GM21526 (cell line): Measurements from ENCODE around the gene HS1BP3.

Experiments
- ATAC-seq: cut with Tn5 transposase; IDR thresholded peaks from one replicate; pipeline ENCODE4 v1.9.1; 2021; ENCODE audit warnings: moderate library complexity; ENCODE audit not compliant: unreplicated experiment, low FRiP score

HS1BP3 gene

GRCh38 chr2:20650877-20651730 is at the start of gene HS1BP3:
TSS of gene HS1BP3 (minus strand) at chr2:20651098. CDS start at chr2:20651063, 35 bp downstream.
- peak; percentile 97 for ATAC-seq

- ATAC-seq, result peak; percentile 41
Measured at GRCh38 chr2:20698916-20699613, 48.2 kb upstream of the HS1BP3 start.

- ATAC-seq, result no peak
Measured at GRCh38 chr2:20697322-20697934, 46.5 kb upstream of the HS1BP3 start.

DNA sequence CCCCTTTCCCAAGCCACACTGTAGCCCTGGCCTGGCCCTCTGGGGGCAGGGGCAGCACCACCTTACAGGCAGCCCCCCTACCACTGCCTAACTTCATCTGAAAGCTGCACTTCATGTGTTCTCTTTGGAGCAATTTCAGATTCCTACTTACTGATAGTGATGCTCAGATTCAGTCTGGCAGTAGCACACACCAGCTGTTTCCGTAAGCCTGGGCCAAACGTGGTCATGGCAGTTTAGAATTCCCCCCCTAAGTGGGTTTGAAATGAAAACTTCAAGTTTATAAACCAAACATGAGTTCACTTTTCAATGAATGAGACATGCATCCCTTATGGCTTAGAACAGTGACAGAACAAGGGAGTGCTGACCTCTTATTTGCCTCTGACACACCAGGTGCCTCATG is 45.5 kb upstream of the HS1BP3 start:
- no peak for ATAC-seq

DNA sequence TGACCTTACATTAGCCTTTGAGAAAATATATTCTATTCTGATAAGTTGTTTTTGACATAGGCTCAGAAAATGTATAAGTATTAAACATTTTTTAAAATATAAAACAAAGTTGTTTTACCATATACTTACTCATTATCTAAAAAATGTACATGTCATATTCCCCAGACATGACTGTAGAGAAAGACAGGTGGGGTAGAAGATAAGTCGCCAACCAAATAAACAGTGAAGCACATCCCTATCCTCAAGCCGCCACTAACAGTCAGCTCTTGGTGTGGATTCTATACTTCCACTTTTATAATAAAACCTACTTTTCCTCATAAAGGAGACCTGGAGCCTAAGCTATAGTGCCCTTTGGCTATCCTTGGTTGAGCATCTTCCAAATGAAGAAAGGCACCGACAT is 42.4 kb upstream of the HS1BP3 start:
- no peak for ATAC-seq

- no peak for ATAC-seq
Measured at GRCh38 chr2:20692081-20692480, 41.2 kb upstream of the HS1BP3 start.

DNA sequence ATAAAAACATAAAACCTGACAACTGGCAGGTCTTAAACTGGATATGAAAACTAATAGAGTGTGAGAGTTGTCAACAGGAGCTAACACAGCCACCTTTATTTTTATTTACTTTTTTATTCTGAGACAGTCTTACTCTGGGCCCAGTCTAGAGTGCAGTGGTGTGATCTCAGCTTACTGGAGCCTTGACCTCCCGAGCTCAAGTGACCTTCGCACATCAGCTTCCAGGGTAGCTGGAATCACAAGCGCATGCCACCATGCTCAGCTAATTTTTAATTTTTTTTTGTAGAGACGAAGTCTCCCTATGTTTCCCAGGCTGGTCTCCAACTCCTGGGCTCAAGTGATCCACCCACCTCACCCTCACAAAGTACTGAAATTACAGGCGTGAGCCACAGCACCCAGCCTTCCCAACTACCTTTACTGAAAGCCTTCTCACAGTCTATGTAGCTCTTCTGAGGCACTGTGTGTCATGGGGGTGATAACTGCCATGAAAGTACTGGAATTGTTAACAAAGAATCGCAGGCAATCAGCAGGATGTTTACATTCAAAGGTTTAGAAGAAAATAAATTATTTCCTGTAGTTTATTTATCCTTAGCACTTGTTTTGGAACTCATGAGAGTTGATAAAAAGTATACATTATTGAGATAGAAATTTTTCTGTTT is 40.3 kb upstream of the HS1BP3 start:
- no peak for ATAC-seq

DNA sequence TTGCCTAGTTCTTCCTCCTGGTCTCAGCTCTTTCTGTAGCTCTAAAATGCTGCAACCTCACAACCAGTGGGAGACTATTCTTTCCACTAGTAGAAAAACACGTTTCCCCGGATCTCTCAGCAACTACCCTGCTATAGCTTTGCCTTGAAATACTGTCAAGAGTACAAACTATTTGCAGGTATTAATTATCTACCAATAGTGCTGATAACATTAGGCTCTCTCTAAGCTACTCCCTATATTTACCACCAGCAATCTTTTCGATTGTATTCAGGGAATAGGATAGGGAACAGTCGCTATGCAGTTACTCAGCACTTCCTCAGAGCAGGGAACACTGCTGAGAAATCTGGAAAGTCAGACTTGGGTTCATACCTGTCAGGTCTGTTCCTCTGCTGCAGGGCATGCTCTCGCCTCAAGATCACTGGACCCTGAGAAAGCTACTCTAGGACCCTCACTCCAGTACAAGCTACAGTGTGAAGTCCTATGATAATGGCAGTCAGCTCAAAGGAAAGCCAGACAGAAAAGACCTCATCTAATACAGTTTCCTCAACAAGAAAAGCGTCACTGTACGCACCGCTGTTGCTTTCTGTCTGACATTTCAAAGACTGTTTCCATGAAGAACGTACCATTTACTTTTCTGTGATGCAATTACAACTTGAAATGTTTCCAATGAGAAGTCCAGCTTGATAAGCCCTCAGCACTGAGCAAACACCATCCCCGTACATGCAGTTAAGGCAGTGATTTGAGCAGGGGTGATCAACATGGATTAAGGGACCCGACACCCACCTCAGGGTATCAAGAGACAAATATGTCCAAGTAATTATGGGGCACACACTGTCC is 38.7 kb upstream of the HS1BP3 start:
- no peak for ATAC-seq

DNA sequence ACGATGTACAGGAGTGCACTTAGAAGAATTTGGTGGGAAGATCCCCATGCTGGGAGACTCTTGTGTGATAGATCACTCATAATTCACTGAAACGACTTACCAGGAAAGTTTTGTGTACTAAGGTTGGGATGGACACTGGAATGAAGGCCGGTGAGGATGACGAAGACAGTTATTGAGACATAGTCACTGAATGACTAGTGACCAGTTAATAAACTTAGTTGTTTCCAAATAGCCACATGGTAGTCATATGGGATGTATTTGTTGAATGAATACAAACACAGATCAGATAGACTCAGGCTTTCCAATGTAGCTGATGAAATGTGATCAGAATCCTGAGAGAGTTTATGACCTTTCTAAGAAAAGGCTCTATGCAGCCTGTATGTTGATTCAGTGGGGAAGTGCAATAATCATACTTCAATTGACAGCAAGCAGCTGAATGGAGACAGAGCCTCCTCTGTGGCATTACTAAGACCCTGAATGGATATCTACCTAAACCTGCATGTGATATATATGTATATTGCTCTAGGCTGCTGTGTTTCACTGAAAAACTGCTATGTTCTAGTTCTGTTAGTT is 36.4 kb upstream of the HS1BP3 start:
- ATAC-seq, result no peak

DNA sequence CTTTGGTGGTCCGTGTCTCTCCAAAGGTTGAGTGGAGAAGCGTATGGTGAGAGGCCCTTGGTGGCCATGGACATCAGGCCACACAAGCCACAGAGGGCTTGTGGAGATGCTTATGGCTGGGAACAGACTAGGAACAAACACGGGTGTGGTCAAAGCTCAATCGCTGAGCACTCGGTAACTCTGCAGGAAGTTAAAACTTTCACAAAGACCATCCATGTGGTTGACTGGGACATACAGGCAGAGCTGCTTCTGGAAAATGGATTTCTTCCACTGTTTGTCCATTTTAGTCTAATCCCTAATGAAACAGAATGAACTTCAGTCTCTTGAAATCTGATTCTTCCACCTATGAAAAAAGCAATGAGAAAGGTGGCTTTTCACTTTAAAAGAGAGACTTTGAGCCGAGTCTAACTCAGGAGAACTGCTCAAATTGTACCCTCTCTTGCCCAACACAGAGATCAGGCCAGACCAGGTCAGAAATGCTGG is 33.7 kb upstream of the HS1BP3 start:
- no peak for ATAC-seq

DNA sequence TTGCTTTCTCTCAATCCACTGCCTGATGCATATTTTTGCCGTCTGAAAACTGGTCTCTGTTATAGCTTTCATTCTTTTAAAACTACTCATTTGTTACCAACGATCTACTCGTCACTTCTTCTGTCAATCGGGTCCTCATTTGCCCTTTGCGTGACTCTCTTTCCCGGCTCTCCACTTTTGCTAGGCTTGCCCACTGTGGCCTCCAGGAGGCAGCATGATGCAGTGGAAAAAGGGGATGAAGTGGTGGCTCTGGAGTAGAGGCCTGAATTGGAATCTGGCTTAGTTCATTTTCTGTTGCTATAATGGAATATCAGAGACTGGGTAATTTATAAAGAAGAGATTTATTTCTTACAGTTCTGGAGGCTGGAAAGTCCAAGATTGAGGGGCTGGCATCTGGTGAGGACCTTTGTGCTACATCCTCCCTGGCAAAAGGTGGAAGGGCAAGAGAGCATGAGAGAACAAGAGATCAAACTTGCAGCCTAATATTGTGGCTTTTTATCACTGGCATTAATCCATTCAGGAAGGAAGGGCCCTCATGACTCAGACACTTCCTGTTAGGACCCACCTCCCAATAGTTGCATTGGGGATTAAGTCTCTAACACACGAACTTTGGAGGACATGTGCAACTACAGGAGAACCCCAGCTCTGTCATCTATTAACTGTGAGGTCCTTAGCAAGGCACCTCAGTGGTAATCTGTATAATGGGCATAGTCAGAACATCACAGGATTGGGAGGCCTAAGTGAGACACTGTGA is 31.4 kb upstream of the HS1BP3 start:
- no peak for ATAC-seq

DNA sequence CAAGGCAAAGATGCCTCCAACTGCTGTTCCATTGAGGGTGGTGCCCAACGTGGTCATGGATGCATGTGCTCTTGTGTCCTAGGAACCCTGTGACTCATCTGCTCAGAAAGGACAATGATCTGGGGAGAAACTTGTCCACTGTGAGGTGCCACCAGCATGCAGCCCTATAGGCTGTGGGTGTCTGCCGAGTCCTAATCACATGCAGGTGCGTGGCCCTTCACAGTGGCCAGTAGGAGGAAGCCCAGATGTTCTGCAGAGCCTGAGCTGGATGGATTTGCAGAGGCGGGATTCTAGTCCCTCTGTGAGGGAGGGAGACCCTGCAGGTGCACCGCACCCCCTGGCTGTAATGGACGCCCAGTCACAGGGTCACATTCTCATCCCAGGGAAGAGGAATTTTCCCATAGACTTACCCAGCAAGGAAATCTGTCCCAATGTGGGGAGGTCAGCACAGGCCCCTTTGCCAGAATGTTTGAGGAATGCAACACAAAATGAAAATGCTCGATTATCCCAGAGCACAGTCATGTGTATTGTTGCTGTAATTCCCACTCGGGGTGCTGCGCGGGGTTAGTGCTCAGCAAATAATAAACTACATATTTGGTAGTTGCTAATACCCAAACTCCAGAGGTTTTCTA is 30.0 kb upstream of the HS1BP3 start:
- no peak for ATAC-seq

GRCh38 chr2:20678780-20679179 is 27.9 kb upstream of the HS1BP3 start:
- ATAC-seq, result no peak

GRCh38 chr2:20678086-20678395 is 27.1 kb upstream of the HS1BP3 start:
- ATAC-seq, result no peak

GRCh38 chr2:20677301-20678085 is 26.6 kb upstream of the HS1BP3 start:
- peak; percentile 36 for ATAC-seq

DNA sequence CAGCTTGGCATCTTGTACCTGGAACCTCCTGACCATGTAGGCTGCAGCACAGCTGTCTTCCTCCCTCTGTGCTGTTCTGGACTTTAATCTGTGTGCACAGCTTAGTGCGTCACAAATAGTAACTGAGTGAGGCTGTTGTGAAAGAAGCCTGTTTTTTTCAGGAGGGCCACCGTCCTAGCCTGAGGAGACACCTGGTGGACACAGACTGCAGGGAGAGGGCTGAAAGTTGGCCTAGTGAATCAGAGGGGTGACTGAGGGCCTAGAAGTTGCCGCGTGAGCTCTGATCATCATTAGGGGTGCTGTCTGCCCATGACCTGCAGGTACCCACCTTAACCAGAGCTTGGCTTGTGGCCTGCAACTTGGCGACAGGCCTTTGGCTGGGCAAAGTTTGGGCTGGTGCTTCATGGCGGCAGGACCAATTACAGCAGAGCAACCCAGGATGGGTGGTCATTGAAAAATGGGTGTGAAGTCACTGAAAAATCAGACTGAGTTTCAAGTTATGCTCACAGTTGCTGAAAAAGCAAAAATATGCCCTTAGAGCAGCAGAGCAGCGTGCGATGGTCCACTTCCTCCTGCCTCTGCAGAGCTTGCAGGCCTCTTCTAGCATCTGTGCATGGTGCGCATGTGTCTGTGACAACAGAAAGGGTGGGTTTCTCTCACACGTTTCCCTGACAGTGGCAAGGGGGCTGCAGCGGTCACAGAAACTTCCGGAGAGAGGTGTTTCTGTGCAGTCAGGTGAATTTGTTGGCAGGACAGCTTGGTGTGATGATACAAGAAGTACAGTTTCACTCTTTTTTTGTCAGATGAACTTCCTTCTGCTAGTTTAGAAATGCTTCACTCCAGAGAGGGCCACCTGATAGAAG is 25.7 kb upstream of the HS1BP3 start:
- peak; percentile 84 for ATAC-seq
